Measurements from ENCODE around the gene HTR3A.

The HTR3A gene

GRCh38 chr11:114039551-114039950, 64.6 kb downstream of the HTR3A start:
- in situ Hi-C loops (cut with HindIII; ENCODE audit: low pct_ligation_motif_present, low pct_unique_long_range_greater_than_20kb, low sequenced_read_pairs), result no loop called here
- DNase-seq, result no peak
